Measurements from ENCODE around the gene PARD3.
A peak's percentile ranks its signal among the peaks of the same experiment; 100 is the strongest.

PARD3 gene

GRCh38 chr10:34524369-34525091 is 290.6 kb downstream of the PARD3 start:
- TF ChIP-seq CTCF (IDR thresholded peaks at IDR 0.05; ENCODE audit: low read depth, low read length) = no peak
- DNase-seq = no peak
- Histone ChIP-seq H3K36me3 (no peaks in the 10 kb centered on the region), H3K27me3 (ENCODE audit: insufficient read depth, low read depth, severe bottlenecking) (no peaks in the 10 kb centered on the region), H3K27ac (no peak overlapping the region), H3K4me3 (ENCODE audit: low read depth, low read length) (no peak overlapping the region), H3K9me3 (ENCODE audit: severe bottlenecking) (no peaks in the 10 kb centered on the region)

- Histone ChIP-seq H3K27ac (no peak overlapping the region), H3K9me3 (ENCODE audit: severe bottlenecking) (no peaks in the 10 kb centered on the region), H3K4me3 (ENCODE audit: low read depth, low read length) (no peak overlapping the region), H3K36me3 (no peaks in the 10 kb centered on the region), H3K27me3 (ENCODE audit: insufficient read depth, low read depth, severe bottlenecking) (no peaks in the 10 kb centered on the region)
- no peak for DNase-seq
- no peak for TF ChIP-seq CTCF (IDR thresholded peaks at IDR 0.05; ENCODE audit: low read depth, low read length)
Measured at GRCh38 chr10:34523017-34523767, 291.9 kb downstream of the PARD3 start.

- Histone ChIP-seq H3K36me3 (no peaks in the 10 kb centered on the region), H3K27me3 (ENCODE audit: insufficient read depth, low read depth, severe bottlenecking) (no peaks in the 10 kb centered on the region), H3K9me3 (ENCODE audit: severe bottlenecking) (no peaks in the 10 kb centered on the region), H3K4me3 (ENCODE audit: low read depth, low read length) (no peak overlapping the region), H3K27ac (no peak overlapping the region)
- peak; percentile 34 for TF ChIP-seq CTCF (IDR thresholded peaks at IDR 0.05; ENCODE audit: low read depth, low read length)
- peak; percentile 6 for DNase-seq
Measured at GRCh38 chr10:34522546-34522945, 292.6 kb downstream of the PARD3 start.

GRCh38 chr10:34520510-34520909 is 294.6 kb downstream of the PARD3 start:
- Histone ChIP-seq H3K9me3 (ENCODE audit: severe bottlenecking) (no peaks in the 10 kb centered on the region), H3K27ac (no peak overlapping the region), H3K27me3 (ENCODE audit: insufficient read depth, low read depth, severe bottlenecking) (no peaks in the 10 kb centered on the region), H3K36me3 (no peaks in the 10 kb centered on the region), H3K4me3 (ENCODE audit: low read depth, low read length) (no peak overlapping the region)
- DNase-seq = no peak
- TF ChIP-seq CTCF (IDR thresholded peaks at IDR 0.05; ENCODE audit: low read depth, low read length) = no peak

- H3K27ac ChIP-seq = no peak overlapping the region
- TF ChIP-seq CTCF (IDR thresholded peaks at IDR 0.05; ENCODE audit: low read depth, low read length) = no peak
- H3K4me3 ChIP-seq (ENCODE audit: low read depth, low read length) = no peak overlapping the region
- H3K9me3 ChIP-seq (ENCODE audit: severe bottlenecking) = no peaks in the 10 kb centered on the region
- H3K27me3 ChIP-seq (ENCODE audit: insufficient read depth, low read depth, severe bottlenecking) = no peaks in the 10 kb centered on the region
- H3K36me3 ChIP-seq = no peaks in the 10 kb centered on the region
- DNase-seq = no peak
Measured at GRCh38 chr10:34520084-34520483, 295.0 kb downstream of the PARD3 start.

Data from WERI-Rb-1 (cell line).